WTC11 (cell line): ENCODE results near the gene DARS2. TPM values are rescaled to one million over a fixed set of nuclear protein-coding genes. Genes with fewer than 3 reads are reported as not detected.

Experiments
- ATAC-seq: fragments of 200-7000 bp; cut with Tn5 transposase; 2 replicates; pipeline ENCODE4 v1.10.0; 2021; ENCODE audit warnings: mild to moderate bottlenecking, moderate library complexity
- CTCF ChIA-PET: fragments of 300-600 bp; sonication (Branson Sonifier 250); formaldehyde crosslinking; loops from one replicate; lab custom pipeline; 2021; ENCODE audit warnings: antibody characterized with exemption; lab: Charles Lee
- POLR2A ChIA-PET: fragments of 350-600 bp; sonication (Branson Sonifier 250); formaldehyde crosslinking; loops from one replicate; lab custom pipeline; 2021; ENCODE audit warnings: antibody characterized with exemption; lab: Charles Lee
- DNase-seq: peaks from one replicate; pipeline ENCODE4 v3.0.0; 2021; ENCODE audit warnings: low spot score
- H3K27ac Mint-ChIP-seq: 2 replicates; pipeline ENCODE4 v1.8.0; 2021; ENCODE audit warnings: mixed read lengths
- H3K27me3 Mint-ChIP-seq: 2 replicates; pipeline ENCODE4 v1.8.0; 2021; ENCODE audit warnings: low read depth, mild to moderate bottlenecking, moderate library complexity, mixed read lengths
- H3K36me3 Mint-ChIP-seq: 2 replicates; pipeline ENCODE4 v1.8.0; 2021; ENCODE audit warnings: mixed read lengths
- H3K4me1 Mint-ChIP-seq: 2 replicates; pipeline ENCODE4 v1.8.0; 2022; ENCODE audit warnings: mixed read lengths
- H3K4me3 Mint-ChIP-seq: 2 replicates; pipeline ENCODE4 v1.8.0; 2021; ENCODE audit warnings: mild to moderate bottlenecking, moderate library complexity, mixed read lengths
- H3K9me3 Mint-ChIP-seq: 2 replicates; pipeline ENCODE4 v1.8.0; 2021; ENCODE audit warnings: mixed read lengths
- CTCF ChIP-seq: fragments of 200-600 bp; IDR thresholded peaks from 2 replicates; pipeline ENCODE4 v1.8.0; 2022; ENCODE audit warnings: antibody characterized with exemption
- FOXK1 ChIP-seq: sonication (generic); formaldehyde crosslinking; IDR thresholded peaks from 2 replicates; pipeline ENCODE4 v1.8.0; 2022; ENCODE audit warnings: mild to moderate bottlenecking, moderate library complexity, missing genetic modification reagents
- GTF2I ChIP-seq: fragments of 250-450 bp; sonication (Bioruptor Pico); conservative IDR thresholded peaks from 2 replicates; pipeline ENCODE4 v1.4.0; 2021; ENCODE audit warnings: mild to moderate bottlenecking
- JAZF1 ChIP-seq: fragments of 250-450 bp; sonication (Bioruptor Pico); IDR thresholded peaks from 2 replicates; pipeline ENCODE4 v1.9.0; 2021; ENCODE audit warnings: moderate library complexity, mild to moderate bottlenecking, inconsistent platforms
- MLX ChIP-seq: sonication (generic); formaldehyde crosslinking; IDR thresholded peaks from 2 replicates; pipeline ENCODE4 v1.8.1; 2023; ENCODE audit warnings: mild to moderate bottlenecking, missing genetic modification reagents, moderate library complexity
- NR1H2 ChIP-seq: sonication (generic); formaldehyde crosslinking; IDR thresholded peaks from 2 replicates; pipeline ENCODE4 v1.9.0; 2021; ENCODE audit warnings: mild to moderate bottlenecking, moderate library complexity, missing genetic modification reagents
- NR2C2 ChIP-seq: sonication (generic); formaldehyde crosslinking; IDR thresholded peaks from 2 replicates; pipeline ENCODE4 v1.8.0; 2022; ENCODE audit warnings: mild to moderate bottlenecking, missing genetic modification reagents
- NR3C1 ChIP-seq: sonication (generic); formaldehyde crosslinking; conservative IDR thresholded peaks from 2 replicates; pipeline ENCODE4 v1.8.1; 2023; ENCODE audit warnings: low read depth, mild to moderate bottlenecking, missing genetic modification reagents
- SMAD3 ChIP-seq: sonication (generic); formaldehyde crosslinking; IDR thresholded peaks from 2 replicates; pipeline ENCODE4 v1.8.0; 2022; ENCODE audit warnings: missing genetic modification reagents, mild to moderate bottlenecking, borderline replicate concordance
- ZNF121 ChIP-seq: sonication (generic); formaldehyde crosslinking; IDR thresholded peaks from 2 replicates; pipeline ENCODE4 v1.8.0; 2023; ENCODE audit warnings: missing genetic modification reagents
- ZNF138 ChIP-seq: sonication (generic); formaldehyde crosslinking; conservative IDR thresholded peaks from 2 replicates; pipeline ENCODE4 v1.8.1; 2022; ENCODE audit warnings: mild to moderate bottlenecking, moderate library complexity, missing genetic modification reagents
- ZNF263 ChIP-seq: sonication (generic); formaldehyde crosslinking; IDR thresholded peaks from 2 replicates; pipeline ENCODE4 v1.8.1; 2022; ENCODE audit warnings: low read depth, mild to moderate bottlenecking, moderate library complexity, missing genetic modification reagents
- ZNF512 ChIP-seq: sonication (generic); formaldehyde crosslinking; IDR thresholded peaks from 2 replicates; pipeline ENCODE4 v1.8.1; 2022; ENCODE audit warnings: missing genetic modification reagents, borderline replicate concordance
- total RNA-seq: library from RNA; stranded (reverse); gene quantifications from 3 replicates; pipeline ENCODE4 v1.2.3, GENCODE V29; 2021
- TF ChIP-seq, protein P1 (sequence below): fragments of 250-450 bp; sonication (Bioruptor Pico); IDR thresholded peaks from 2 replicates; pipeline ENCODE4 v1.9.0; 2021; ENCODE audit warnings: mild to moderate bottlenecking

DARS2 gene
- total RNA-seq, 1 experiment from 2014 or later = 38.0 TPM

- no peak for DNase-seq
- POLR2A ChIA-PET = no interaction called here
- Mint-ChIP-seq H3K27ac (peak overlapping the region; percentile 62), H3K4me3 (no peak overlapping the region), H3K9me3 (no peaks in the 10 kb centered on the region), H3K27me3 (no peaks in the 10 kb centered on the region), H3K4me1 (peaks cover 62% of the 10 kb centered on the region), H3K36me3 (peaks cover 14% of the 10 kb centered on the region)
- ATAC-seq = no peak
- CTCF ChIA-PET = interaction anchor here (0.9 kb wide), 1 partner anchor 19 kb away, joined by 3 read pairs; the partner anchor contains the start of gene ZBTB37
- TF ChIP-seq CTCF (no peak), NR3C1 (CRISPR knock-in tag) (no peak), ZNF138 (CRISPR knock-in tag) (no peak), GTF2I (CRISPR knock-in tag) (no peak), ZNF512 (CRISPR knock-in tag) (no peak), NR1H2 (CRISPR knock-in tag) (no peak)
These were observed 63.2 kb downstream of the DARS2 start for GRCh38 chr1:173887627-173888026.

- CTCF ChIA-PET = interaction anchor here (1.7 kb wide), 1 partner anchor 329 kb away, joined by 5 read pairs; no protein-coding TSS in a partner anchor
- H3K36me3 Mint-ChIP-seq = peaks cover 14% of the 10 kb centered on the region
- H3K4me3 Mint-ChIP-seq = no peak overlapping the region
- H3K27ac Mint-ChIP-seq = peak overlapping the region; percentile 51
- POLR2A ChIA-PET = interaction anchor here (1.6 kb wide), 1 partner anchor 21 kb away, joined by 4 read pairs; the partner anchor contains the start of genes GAS5 and ZBTB37
- ATAC-seq (peak; percentile 82), DNase-seq (no peak)
- H3K27me3 Mint-ChIP-seq = no peaks in the 10 kb centered on the region
- no peaks in the 10 kb centered on the region for H3K9me3 Mint-ChIP-seq
- peaks cover 62% of the 10 kb centered on the region for H3K4me1 Mint-ChIP-seq
- TF ChIP-seq JAZF1 = no peak
- TF ChIP-seq FOXK1 (CRISPR knock-in tag) = no peak
- no peak for TF ChIP-seq SMAD3 (CRISPR knock-in tag)
- no peak for TF ChIP-seq MLX (CRISPR knock-in tag)
These were observed 64.3 kb downstream of the DARS2 start for GRCh38 chr1:173888749-173889148.

- DNase-seq (no peak), ATAC-seq (no peak)
- no peak overlapping the region for H3K4me3 Mint-ChIP-seq
- CTCF ChIA-PET = interaction anchor here (1.7 kb wide), 1 partner anchor 328 kb away, joined by 5 read pairs; no protein-coding TSS in a partner anchor
- peaks cover 62% of the 10 kb centered on the region for H3K4me1 Mint-ChIP-seq
- peak overlapping the region; percentile 58; the same call in 1 of the 2 replicates for H3K27ac Mint-ChIP-seq
- POLR2A ChIA-PET = interaction anchor here (1.6 kb wide), 1 partner anchor 22 kb away, joined by 4 read pairs; the partner anchor contains the start of genes GAS5 and ZBTB37
- H3K27me3 Mint-ChIP-seq = no peaks in the 10 kb centered on the region
- TF ChIP-seq NR2C2 (CRISPR knock-in tag) = no peak
- peak; percentile 97 for TF ChIP-seq ZNF121 (CRISPR knock-in tag)
- TF ChIP-seq ZNF263 = no peak
- TF ChIP-seq, protein P1, sequence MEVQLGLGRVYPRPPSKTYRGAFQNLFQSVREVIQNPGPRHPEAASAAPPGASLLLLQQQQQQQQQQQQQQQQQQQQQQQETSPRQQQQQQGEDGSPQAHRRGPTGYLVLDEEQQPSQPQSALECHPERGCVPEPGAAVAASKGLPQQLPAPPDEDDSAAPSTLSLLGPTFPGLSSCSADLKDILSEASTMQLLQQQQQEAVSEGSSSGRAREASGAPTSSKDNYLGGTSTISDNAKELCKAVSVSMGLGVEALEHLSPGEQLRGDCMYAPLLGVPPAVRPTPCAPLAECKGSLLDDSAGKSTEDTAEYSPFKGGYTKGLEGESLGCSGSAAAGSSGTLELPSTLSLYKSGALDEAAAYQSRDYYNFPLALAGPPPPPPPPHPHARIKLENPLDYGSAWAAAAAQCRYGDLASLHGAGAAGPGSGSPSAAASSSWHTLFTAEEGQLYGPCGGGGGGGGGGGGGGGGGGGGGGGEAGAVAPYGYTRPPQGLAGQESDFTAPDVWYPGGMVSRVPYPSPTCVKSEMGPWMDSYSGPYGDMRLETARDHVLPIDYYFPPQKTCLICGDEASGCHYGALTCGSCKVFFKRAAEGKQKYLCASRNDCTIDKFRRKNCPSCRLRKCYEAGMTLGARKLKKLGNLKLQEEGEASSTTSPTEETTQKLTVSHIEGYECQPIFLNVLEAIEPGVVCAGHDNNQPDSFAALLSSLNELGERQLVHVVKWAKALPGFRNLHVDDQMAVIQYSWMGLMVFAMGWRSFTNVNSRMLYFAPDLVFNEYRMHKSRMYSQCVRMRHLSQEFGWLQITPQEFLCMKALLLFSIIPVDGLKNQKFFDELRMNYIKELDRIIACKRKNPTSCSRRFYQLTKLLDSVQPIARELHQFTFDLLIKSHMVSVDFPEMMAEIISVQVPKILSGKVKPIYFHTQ (CRISPR knock-in tag) = 0 out of 2 replicates have a peak, but pooled peaks have one; percentile 39
- TF ChIP-seq, all 79 proteins: peak for 2
- H3K36me3 Mint-ChIP-seq = peaks cover 14% of the 10 kb centered on the region
- H3K9me3 Mint-ChIP-seq = no peaks in the 10 kb centered on the region
These were observed 65.4 kb downstream of the DARS2 start for GRCh38 chr1:173889885-173890284.
